Naive thymus-derived CD4-positive, alpha-beta T cell (primary cell): ENCODE data around the gene DNAJA3. TPM values are rescaled to one million over a fixed set of nuclear protein-coding genes. Genes with fewer than 3 reads are reported as not detected.

Source experiments
- ATAC-seq: fragments of 150-1000 bp; cut with Tn5 transposase; 2 replicates; pipeline ENCODE4 v1.10.0; 2021; ENCODE audit warnings: mild to moderate bottlenecking, moderate library complexity
- CTCF ChIA-PET: fragments of 350-600 bp; sonication (Branson Sonifier 250); formaldehyde crosslinking; loops from one replicate; lab custom pipeline; 2021; ENCODE audit warnings: antibody characterized with exemption; lab: Charles Lee
- POLR2A ChIA-PET: fragments of 350-600 bp; sonication (Branson Sonifier 250); formaldehyde crosslinking; loops from one replicate; lab custom pipeline; 2021; ENCODE audit warnings: antibody characterized with exemption, inconsistent platforms; lab: Charles Lee
- DNase-seq, 9 donors: peaks; one replicate each; pipeline versions ENCODE4 v3.0.0 to v3.0.0-alpha.2; 2020 to 2022; ENCODE audit warnings: mixed read lengths in 1 of 9
- H3K27ac ChIP-seq: one replicate; pipeline ENCODE4 v1.7.0; 2013; ENCODE audit warnings: mild to moderate bottlenecking, low read depth, low read length, moderate library complexity
- H3K27me3 ChIP-seq, 2 donors: one replicate each; pipeline ENCODE4 v1.7.0; 2013; ENCODE audit warnings: low read length in 2 of 2, mild to moderate bottlenecking in 2 of 2, moderate library complexity in 2 of 2; ENCODE audit not compliant: control insufficient read depth in 2 of 2, insufficient read depth in 2 of 2
- H3K36me3 ChIP-seq, 3 experiments: 1 replicate in 2 of 3; 2 replicates in 1 of 3; pipeline ENCODE4 v1.7.0; 2013; ENCODE audit warnings: low read length in 3 of 3, mild to moderate bottlenecking in 3 of 3, moderate library complexity in 1 of 3; ENCODE audit not compliant: insufficient read depth in 3 of 3, control insufficient read depth in 2 of 3
- H3K4me1 ChIP-seq, 2 donors: one replicate each; pipeline ENCODE4 v1.7.0; 2013; ENCODE audit warnings: low read length in 2 of 2, mild to moderate bottlenecking in 2 of 2, moderate library complexity in 1 of 2; ENCODE audit not compliant: control insufficient read depth in 2 of 2, insufficient read depth in 2 of 2
- H3K4me3 ChIP-seq: 2 replicates; pipeline ENCODE4 v1.7.0; 2013; ENCODE audit warnings: mild to moderate bottlenecking, low read length
- H3K9me3 ChIP-seq, 3 experiments: 1 replicate in 2 of 3; 2 replicates in 1 of 3; pipeline ENCODE4 v1.7.0; 2013; ENCODE audit warnings: low read length in 3 of 3; ENCODE audit not compliant: control insufficient read depth in 2 of 3
- H3K27ac Mint-ChIP-seq, 9 donors: one replicate each; pipeline ENCODE4 v1.8.0; 2020 to 2022; ENCODE audit warnings: mixed read lengths in 9 of 9, mild to moderate bottlenecking in 8 of 9, moderate library complexity in 5 of 9, inconsistent platforms in 2 of 9
- H3K27me3 Mint-ChIP-seq, 5 donors: one replicate each; pipeline ENCODE4 v1.8.0; 2021 to 2022; ENCODE audit warnings: mixed read lengths in 5 of 5, mild to moderate bottlenecking in 1 of 5
- H3K36me3 Mint-ChIP-seq, 5 donors: one replicate each; pipeline ENCODE4 v1.8.0; 2020 to 2022; ENCODE audit warnings: mixed read lengths in 5 of 5, mild to moderate bottlenecking in 3 of 5, inconsistent platforms in 1 of 5
- H3K4me1 Mint-ChIP-seq, 7 donors: one replicate each; pipeline ENCODE4 v1.8.0; 2020 to 2022; ENCODE audit warnings: mixed read lengths in 7 of 7, mild to moderate bottlenecking in 3 of 7, inconsistent platforms in 1 of 7
- H3K4me3 Mint-ChIP-seq, 10 donors: one replicate each; pipeline ENCODE4 v1.8.0; 2020 to 2022; ENCODE audit warnings: mild to moderate bottlenecking in 10 of 10, mixed read lengths in 10 of 10, moderate library complexity in 6 of 10, inconsistent platforms in 2 of 10
- H3K9me3 Mint-ChIP-seq, 11 donors: one replicate each; pipeline ENCODE4 v1.8.0; 2020 to 2022; ENCODE audit warnings: mixed read lengths in 11 of 11, mild to moderate bottlenecking in 4 of 11, inconsistent platforms in 1 of 11, moderate library complexity in 1 of 11
- intact Hi-C, 2 donors: fragments of 100-400 bp; cut with micrococcal nuclease; formaldehyde crosslinking; loops; one replicate each; pipeline ENCODE4 v1.15.1; 2023
- polyA plus RNA-seq, 2 donors: library from polyadenylated mRNA; unstranded; fragments of 300-500 nt; fragmentation: Illumina TruSeq; gene quantifications; one replicate each; pipeline ENCODE4 v1.2.3, GENCODE V29; 2021
- total RNA-seq, 6 experiments: library from RNA in 5 of 6; stranded (reverse) in 5 of 6; gene quantifications; 1 replicate in 5 of 6; 2 replicates in 1 of 6; pipeline ENCODE4 v1.2.3 and lab custom pipeline; 2021 to 2026

DNAJA3 gene
- total RNA-seq (10 to 100 TPM; 33.6 to 79.8 (median 70.5) TPM), polyA plus RNA-seq (10 to 100 TPM; 42.4 to 73.0 TPM), total RNA-seq (lab: John Stamatoyannopoulos, UW) (54.8 reads per million, percentile 73 among the genes with 10 or more reads in this experiment)

DNA sequence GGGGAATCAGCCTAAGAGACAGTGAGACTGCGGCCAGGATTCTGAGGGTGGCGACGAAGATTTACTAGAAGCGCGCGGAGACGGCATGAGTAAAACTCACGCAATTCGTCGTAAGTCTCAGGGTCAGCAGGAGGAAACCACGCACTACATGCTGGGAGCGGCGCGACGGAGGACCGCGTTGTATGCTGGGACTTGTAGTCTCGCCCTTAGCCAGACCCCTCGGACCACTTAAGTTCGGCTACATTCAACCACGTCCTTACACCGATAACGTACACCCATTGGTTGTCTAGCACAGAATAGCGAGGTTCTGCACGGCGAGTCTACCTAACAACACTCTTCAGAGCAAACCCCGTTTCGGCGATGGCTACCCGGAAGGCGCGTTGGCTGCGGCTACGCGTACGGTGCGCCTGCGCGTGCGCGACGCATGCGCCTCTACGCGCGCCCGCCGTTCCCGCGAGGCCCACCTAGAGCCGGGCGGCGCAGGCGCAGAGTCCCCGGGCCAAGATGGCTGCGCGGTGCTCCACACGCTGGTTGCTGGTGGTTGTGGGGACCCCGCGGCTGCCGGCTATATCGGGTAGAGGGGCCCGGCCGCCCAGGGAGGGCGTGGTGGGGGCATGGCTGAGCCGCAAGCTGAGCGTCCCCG, at the start of gene DNAJA3:
Gene DNAJA3, plus strand, starts transcription at position 491 of the 643 bp plus-strand sequence. Its CDS starts 14 bp downstream, at position 505.
- no peaks in the 10 kb centered on the region for H3K9me3 ChIP-seq
- Mint-ChIP-seq H3K4me1 (peaks cover 26 to 37% (median 31%) of the 10 kb centered on the region in 7 donors), H3K27me3 (peaks cover 0 to 4% (median 0%) of the 10 kb centered on the region in 5 donors), H3K36me3 (peaks cover 0 to 16% (median 0%) of the 10 kb centered on the region in 5 donors), H3K9me3 (peaks cover 0 to 4% (median 0%) of the 10 kb centered on the region in 11 donors), H3K4me3 (peak within 1 kb of the TSS; percentile 92 to 99 (median 98)), H3K27ac (peak within 1 kb of the TSS; percentile 99 to 100 (median 100))
- H3K27ac ChIP-seq = peak within 1 kb of the TSS; percentile 95
- peak within 1 kb of the TSS; percentile 97 for H3K4me3 ChIP-seq
- ChIA-PET CTCF (no interaction called here), POLR2A (interaction anchor here (0.6 to 1.3 kb wide), 3 partner anchors 9 to 11 kb away, joined by 3 to 7 read pairs (median 7); partner anchors contain the start of gene CORO7)
- peaks cover 18% of the 10 kb centered on the region in 2 donors for H3K4me1 ChIP-seq
- ATAC-seq = peak; percentile 93
- peak; percentile 91 to 97 (median 95) for DNase-seq
- H3K36me3 ChIP-seq = peaks cover 0 to 2% (median 0%) of the 10 kb centered on the region in 3 experiments
- intact Hi-C loops = loop anchor here (1.0 to 10.0 kb wide), 17 partner anchors 9 to 529 kb away; partner anchors contain the start of genes HMOX2 (in 2 of the 2), ANKS3 (in 1 of the 2), CDIP1 (in 1 of the 2) and CORO7 (in 1 of the 2)
- no peaks in the 10 kb centered on the region for H3K27me3 ChIP-seq

- intact Hi-C loops = no loop called here
- ATAC-seq (no peak), DNase-seq (peak in 1 of 9 donors; percentile 19)
- ChIA-PET POLR2A (no interaction called here), CTCF (interaction anchor here (0.5 to 1.5 kb wide), 2 partner anchors 44 to 45 kb away, joined by 3 read pairs; no protein-coding TSS in a partner anchor)
- Histone ChIP-seq H3K4me3 (no peak overlapping the region), H3K9me3 (no peaks in the 10 kb centered on the region), H3K27me3 (no peaks in the 10 kb centered on the region), H3K4me1 (peaks cover 15 to 19% of the 10 kb centered on the region in 2 donors), H3K27ac (no peak overlapping the region), H3K36me3 (peaks cover 0 to 40% (median 7%) of the 10 kb centered on the region in 3 experiments)
- Mint-ChIP-seq H3K27ac (no peak overlapping the region), H3K4me3 (no peak overlapping the region), H3K36me3 (peaks cover 0 to 4% (median 0%) of the 10 kb centered on the region in 5 donors), H3K4me1 (peaks cover 0 to 20% (median 11%) of the 10 kb centered on the region in 7 donors), H3K9me3 (no peaks in the 10 kb centered on the region), H3K27me3 (no peaks in the 10 kb centered on the region)
Measured at GRCh38 chr16:4376126-4376892, 49.4 kb upstream of the DNAJA3 start.

GRCh38 chr16:4376893-4377572, 48.6 kb upstream of the DNAJA3 start:
- H3K4me1 ChIP-seq = peaks cover 15 to 16% of the 10 kb centered on the region in 2 donors
- Mint-ChIP-seq H3K4me3 (no peak overlapping the region), H3K9me3 (no peaks in the 10 kb centered on the region), H3K27me3 (no peaks in the 10 kb centered on the region), H3K4me1 (peaks cover 0 to 20% (median 11%) of the 10 kb centered on the region in 7 donors), H3K27ac (peak overlapping the region in 1 of 9 donors; percentile 83), H3K36me3 (peaks cover 0 to 4% (median 0%) of the 10 kb centered on the region in 5 donors)
- ATAC-seq (no peak), DNase-seq (peak in 1 of 9 donors; percentile 13)
- no peak overlapping the region for H3K4me3 ChIP-seq
- H3K27ac ChIP-seq = no peak overlapping the region
- intact Hi-C loops = no loop called here
- peaks cover 0 to 47% (median 7%) of the 10 kb centered on the region in 3 experiments for H3K36me3 ChIP-seq
- CTCF ChIA-PET = no interaction called here
- H3K27me3 ChIP-seq = no peaks in the 10 kb centered on the region
- POLR2A ChIA-PET = no interaction called here
- no peaks in the 10 kb centered on the region for H3K9me3 ChIP-seq

DNA sequence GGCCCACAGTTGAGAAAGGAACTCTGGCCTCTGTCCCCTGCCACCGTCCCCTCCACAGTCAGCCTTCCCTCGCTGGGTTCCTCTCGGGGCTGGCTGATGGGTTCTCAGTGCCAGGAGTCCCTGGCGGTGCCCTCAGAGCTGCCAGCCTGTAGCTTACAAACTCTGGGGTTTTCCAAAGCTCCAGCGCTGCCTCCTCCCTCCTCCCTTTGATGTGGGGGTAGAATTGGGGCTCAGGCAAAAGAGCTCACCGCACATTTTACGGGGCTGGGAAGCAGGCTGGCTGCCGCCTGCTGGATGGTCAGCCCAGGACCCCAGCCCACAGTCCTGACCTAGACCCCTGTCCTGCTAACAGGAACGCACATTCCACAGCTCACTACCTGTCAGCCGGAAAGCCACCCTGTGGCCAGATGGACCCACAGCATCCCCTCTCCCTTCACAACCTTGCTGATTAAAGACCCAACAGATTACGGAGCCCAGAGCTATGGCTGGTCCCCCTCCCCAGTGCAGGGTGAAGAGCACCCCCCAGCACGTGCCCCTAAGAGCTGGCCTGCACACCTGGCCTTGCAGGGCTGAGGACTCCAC, 48.0 kb upstream of the DNAJA3 start:
- peaks cover 0 to 20% (median 7%) of the 10 kb centered on the region in 7 donors for H3K4me1 Mint-ChIP-seq
- peaks cover 9 to 10% of the 10 kb centered on the region in 2 donors for H3K4me1 ChIP-seq
- H3K36me3 Mint-ChIP-seq = peaks cover 0 to 4% (median 0%) of the 10 kb centered on the region in 5 donors
- peak overlapping the region in 4 of 9 donors; percentile 22 to 83 (median 36) for H3K27ac Mint-ChIP-seq
- H3K36me3 ChIP-seq = peaks cover 0 to 52% (median 7%) of the 10 kb centered on the region in 3 experiments
- ATAC-seq = no peak
- no peaks in the 10 kb centered on the region for H3K27me3 ChIP-seq
- no peaks in the 10 kb centered on the region for H3K9me3 ChIP-seq
- CTCF ChIA-PET = no interaction called here
- no peak overlapping the region for H3K4me3 ChIP-seq
- peak in 1 of 9 donors; percentile 14 for DNase-seq
- intact Hi-C loops = no loop called here
- H3K27me3 Mint-ChIP-seq = no peaks in the 10 kb centered on the region
- POLR2A ChIA-PET = no interaction called here
- H3K4me3 Mint-ChIP-seq = no peak overlapping the region
- no peaks in the 10 kb centered on the region for H3K9me3 Mint-ChIP-seq
- no peak overlapping the region for H3K27ac ChIP-seq

- Histone ChIP-seq H3K4me1 (peaks cover 5 to 6% of the 10 kb centered on the region in 2 donors), H3K27ac (no peak overlapping the region), H3K36me3 (peaks cover 0 to 57% (median 10%) of the 10 kb centered on the region in 3 experiments), H3K9me3 (no peaks in the 10 kb centered on the region), H3K4me3 (no peak overlapping the region), H3K27me3 (no peaks in the 10 kb centered on the region)
- DNase-seq (peak in 1 of 9 donors; percentile 19), ATAC-seq (no peak)
- H3K4me1 Mint-ChIP-seq = peaks cover 0 to 17% (median 5%) of the 10 kb centered on the region in 7 donors
- POLR2A ChIA-PET = no interaction called here
- H3K9me3 Mint-ChIP-seq = no peaks in the 10 kb centered on the region
- H3K36me3 Mint-ChIP-seq = peaks cover 0 to 4% (median 0%) of the 10 kb centered on the region in 5 donors
- H3K27me3 Mint-ChIP-seq = no peaks in the 10 kb centered on the region
- no peak overlapping the region for H3K4me3 Mint-ChIP-seq
- peak overlapping the region in 4 of 9 donors; percentile 22 to 83 (median 36) for H3K27ac Mint-ChIP-seq
- CTCF ChIA-PET = no interaction called here
- intact Hi-C loops = no loop called here
Measured at GRCh38 chr16:4378161-4378666, 47.5 kb upstream of the DNAJA3 start.
